ENCODE results near the gene GP5.

GRCh38 chr3:194424953-194425352 lies 25.9 kb upstream of the GP5 start:
- no peak; the same call in 1 of the 2 replicates for TF ChIP-seq CTCF (conservative IDR thresholded peaks at IDR 0.05)
- no peak for TF ChIP-seq EZH2 (IDR thresholded peaks at IDR 0.05; ENCODE audit: low read depth)
